ENCODE measurements around the gene DCAKD.
A peak's percentile ranks its signal among the peaks of the same experiment; 100 is the strongest.

Gene DCAKD

DNA sequence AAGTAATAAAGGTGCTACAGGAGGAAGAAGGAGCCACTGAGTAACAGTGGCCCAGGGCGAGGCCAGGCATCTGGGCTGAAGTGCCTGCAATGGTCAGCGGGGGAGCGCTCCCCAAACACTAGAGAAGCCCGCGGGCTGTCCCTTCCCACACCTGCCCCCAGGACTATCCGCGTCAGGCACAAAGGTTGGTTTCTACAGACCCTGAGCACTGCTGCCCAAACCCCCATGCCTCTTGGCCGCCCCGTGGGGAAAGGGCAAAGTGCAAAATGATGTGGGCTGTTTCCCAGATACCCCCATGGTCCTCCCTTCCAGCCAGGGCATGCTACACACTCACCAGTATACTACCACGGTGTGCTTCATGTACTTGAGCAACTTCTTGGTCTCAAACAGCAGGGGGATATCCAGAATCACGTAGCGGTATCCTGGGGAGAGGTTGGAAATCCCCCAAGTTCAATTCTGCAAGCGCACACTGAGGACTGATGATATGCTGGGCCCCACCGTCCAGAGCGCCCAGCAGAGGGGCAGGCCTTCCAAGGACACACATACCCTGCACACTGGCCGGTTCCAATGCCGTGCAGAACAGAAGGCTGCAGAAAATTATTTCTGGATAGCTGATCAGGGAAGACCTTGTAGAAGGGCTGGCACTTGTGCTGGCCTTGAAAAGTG is 21.5 kb downstream of the DCAKD start:
- no peak for DNase-seq

DNA sequence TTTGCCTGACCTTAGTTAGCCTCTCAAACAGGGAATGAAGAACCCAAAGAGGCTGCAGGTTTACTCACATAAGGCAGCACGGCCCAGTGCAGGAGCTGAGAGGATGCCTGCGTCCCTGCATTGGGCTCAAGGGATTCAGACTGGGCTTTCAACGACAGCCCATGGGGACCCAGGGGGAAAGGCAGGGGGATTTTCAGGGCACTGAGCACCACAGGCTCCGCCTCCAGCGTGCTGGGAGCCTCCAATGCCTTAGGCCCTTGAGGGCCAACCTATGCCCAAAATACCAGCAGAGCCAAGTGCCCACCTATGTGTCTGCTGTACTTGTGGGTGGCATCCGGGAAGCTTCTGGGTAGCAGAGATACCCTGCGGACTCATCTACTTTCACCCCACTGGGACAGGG is 22.3 kb downstream of the DCAKD start:
- DNase-seq = no peak

DNA sequence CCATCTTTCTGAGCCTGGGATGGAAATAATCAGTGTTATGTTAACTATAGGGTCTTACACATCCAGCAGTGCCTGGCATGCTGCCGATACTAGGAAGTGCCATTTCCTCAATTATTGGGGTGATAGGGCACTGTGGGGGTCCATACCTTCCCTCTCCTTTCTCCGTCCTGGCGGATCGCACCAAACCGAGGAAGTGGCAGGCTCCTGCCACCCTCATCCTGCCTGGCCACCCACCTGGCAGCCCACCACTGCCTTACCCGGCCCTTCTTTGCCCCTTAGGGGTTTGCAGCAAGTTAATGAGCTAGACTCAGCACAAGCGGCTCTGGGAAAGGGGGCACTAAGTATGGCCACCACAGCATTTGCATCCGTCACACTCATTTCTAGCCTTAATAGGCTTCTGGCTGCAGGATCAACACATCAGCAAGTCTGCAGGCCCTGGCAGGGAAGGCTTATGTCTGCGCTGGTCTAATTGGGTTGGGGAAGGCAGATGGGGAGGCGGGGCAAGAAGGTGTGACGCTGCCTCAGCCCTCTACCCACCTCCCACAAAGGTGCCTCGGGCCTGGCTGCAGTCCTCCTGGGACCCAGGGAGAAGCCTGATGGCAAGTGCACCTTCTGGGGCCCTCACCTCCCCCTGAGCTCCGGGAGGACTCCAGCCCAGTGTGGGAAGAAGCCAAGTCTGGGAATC is 28.6 kb downstream of the DCAKD start:
- no peak for DNase-seq

DNA sequence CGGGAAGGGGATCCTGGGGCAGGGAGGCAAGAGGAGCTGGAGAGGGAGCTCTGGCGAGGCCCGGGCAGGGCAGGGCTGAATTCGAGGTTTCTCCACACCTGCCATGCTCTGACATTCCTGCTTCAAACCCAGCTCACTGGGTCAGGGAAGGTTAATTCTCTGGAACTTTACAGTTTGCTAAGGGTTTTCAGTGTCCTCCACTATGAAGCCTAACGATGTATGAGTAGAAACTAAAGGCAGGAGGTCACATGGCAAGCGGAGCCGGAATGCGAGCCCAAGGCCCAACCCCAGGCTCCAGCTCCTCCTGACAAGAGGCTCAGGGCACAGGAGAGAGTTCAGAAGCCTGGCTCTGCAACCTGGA is 29.2 kb downstream of the DCAKD start:
- no peak for DNase-seq

DNA sequence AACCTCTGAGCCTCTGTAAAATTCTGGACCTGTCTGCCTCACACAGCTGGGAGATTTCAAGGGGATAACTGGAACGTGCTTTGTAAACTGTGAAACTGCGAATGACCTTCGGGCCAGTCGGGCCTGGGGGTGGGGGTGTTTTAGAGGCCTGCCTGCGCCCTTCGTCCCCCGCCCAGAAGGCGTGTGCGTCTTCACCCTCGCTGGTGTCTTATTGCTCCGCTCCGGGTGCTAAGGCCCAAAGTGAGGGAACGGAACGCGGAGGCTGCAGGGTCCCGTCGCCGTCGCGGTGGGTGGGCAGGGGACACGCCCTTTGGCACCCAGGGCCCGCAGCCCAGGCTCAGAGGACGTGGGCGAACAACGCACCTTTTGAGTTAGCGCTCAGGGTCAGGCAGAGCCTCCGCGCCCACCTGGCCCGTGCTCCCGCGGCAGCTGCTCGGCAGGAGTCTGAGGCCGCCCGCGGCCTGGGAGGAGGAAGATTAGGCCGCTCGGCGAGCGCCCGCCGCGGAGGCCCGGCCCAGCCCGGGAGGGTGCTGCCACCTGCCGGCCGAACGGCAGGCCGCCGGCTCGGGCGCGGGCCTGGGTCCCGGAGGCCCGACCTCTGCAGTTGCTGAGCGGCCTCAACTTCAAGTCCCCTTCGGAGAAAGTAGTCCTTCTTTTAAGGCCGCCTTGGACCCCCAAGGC is 29.7 kb downstream of the DCAKD start:
- DNase-seq = peak; percentile 58

DNA sequence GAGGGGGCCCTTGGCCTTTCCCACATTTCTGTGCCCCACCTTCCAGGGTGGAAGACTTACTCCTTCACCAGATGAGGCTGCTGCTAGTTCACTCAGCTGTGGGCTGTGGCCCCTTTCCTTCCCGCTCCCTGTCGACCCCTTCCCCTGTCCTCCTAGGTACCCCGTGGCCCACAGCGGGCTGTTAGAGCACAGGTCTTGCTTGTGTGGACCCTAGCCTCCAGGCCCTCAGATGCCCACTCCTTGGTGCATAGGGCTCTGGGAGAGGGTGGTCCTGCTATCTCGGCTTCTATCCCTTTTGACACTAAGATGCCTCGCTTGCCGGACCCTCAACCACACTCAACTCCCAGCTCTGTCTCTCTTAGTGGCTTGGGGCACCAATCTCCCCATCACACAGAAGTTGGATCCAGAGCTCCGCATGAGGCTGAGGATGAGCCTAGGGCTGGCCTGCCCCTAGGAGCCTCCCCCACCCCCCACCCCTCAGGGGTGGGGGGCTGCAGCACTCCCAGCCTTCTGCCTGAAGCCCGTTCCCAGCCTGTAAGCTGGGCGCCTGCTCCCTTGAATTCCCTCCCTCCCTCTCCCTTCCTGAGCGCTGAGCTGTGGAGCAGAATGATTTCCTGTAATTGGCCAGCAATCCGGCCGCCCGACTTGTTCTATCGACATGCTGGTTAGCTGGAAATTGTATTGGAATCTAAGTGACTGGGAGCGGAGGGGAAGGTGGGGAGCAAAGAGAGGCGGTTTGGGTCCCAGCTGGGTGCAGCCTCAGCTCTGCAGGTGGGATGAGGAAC is 30.9 kb downstream of the DCAKD start:
- peak; percentile 55 for DNase-seq

DNA sequence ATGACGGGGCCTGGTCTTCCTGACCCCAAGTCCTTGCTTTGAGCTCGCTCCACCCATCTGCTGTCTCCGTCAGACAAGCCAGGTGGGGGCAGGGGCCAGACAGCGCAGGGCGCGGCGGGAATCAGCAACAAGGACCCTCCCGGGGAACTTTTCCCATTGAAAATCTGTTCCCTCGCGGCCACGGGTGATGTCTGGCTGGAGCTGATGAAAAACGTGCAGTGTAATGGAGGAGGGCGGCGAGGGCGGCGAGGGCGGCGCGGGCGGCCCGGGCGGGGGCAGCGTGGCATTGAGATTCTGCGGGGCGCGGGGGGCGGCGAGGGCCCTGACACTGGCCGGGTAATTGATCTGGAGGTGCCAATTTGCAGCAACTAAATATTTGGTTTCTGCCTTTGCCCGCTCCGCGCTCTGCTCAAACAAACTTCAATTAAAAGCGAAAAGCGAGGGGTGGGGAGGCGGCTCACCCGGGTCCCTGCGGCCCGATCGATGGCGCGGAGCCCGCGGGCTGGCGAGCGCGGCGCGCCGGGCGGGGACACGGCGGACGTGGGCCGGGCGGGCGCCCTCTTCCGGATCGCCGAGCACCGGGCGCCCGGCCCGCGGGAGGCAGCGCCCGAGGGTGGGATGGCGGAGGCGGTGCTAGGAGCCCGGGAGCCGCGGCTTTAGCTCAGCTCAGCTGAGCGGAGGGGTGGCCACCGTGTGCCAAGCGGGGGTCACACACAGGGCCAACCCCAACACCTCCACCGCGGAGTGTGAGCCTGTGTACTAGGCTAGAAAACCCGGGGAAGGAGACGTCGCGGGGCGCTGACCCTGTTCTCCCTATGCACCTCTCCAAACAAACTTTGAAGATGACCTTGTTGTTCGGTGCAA is 32.4 kb downstream of the DCAKD start:
- peak; percentile 62 for DNase-seq

DNA sequence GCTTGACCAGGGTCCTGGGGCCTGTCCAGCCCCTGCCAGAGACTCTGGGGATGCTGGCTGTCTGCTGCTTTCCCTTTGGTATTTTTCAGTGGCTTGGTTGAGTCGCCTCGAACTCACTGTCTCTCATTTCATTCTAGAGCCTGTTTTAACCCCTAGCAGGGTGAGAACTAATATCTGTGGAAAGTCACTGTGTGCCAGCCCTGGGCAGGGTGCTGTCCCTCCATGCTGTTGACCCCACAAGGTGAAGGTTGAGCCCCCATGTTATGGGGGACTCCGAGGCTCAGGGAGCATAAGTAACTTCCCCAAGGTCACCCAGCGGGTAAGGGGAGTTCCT is 33.0 kb downstream of the DCAKD start:
- no peak for DNase-seq

DNA sequence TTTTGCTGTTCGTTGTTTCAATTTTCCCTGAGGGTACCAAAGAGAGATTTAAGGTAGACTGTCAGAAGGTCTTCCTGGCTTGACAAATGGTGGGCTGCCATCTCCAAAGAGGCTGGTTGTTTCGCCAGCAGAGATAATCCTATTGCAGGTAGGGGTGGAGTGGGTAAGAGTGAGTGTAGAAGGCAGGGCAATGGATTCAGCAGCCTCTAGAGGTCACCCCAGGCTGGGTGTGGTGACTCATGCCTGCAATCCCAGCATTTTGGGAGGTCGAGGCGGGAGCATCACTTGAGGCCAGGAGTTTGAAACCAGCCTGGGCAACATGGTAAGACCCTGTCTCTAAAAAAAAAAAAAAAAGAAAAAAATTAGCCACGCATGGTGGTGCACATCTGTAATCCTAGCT is 34.6 kb downstream of the DCAKD start:
- DNase-seq = no peak

DNA sequence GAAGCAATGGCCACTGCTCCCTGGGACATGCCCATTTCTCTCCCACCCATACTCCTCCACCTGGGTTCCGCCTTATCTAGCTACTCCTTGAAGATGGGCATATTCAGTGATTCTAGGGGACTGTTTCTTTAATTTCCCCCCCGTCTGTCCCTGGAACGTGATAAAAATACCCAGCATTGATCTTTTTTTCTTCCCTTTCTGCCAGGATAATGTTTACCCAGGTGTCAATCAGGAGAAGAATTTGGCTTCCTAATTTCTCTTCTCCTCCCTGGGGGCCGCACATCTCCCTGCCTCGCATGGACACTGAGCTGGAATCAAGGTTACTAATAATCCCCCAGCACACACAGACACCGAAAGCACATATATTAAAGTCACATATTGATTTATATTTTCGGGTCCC is 35.2 kb downstream of the DCAKD start:
- DNase-seq = no peak

DNA sequence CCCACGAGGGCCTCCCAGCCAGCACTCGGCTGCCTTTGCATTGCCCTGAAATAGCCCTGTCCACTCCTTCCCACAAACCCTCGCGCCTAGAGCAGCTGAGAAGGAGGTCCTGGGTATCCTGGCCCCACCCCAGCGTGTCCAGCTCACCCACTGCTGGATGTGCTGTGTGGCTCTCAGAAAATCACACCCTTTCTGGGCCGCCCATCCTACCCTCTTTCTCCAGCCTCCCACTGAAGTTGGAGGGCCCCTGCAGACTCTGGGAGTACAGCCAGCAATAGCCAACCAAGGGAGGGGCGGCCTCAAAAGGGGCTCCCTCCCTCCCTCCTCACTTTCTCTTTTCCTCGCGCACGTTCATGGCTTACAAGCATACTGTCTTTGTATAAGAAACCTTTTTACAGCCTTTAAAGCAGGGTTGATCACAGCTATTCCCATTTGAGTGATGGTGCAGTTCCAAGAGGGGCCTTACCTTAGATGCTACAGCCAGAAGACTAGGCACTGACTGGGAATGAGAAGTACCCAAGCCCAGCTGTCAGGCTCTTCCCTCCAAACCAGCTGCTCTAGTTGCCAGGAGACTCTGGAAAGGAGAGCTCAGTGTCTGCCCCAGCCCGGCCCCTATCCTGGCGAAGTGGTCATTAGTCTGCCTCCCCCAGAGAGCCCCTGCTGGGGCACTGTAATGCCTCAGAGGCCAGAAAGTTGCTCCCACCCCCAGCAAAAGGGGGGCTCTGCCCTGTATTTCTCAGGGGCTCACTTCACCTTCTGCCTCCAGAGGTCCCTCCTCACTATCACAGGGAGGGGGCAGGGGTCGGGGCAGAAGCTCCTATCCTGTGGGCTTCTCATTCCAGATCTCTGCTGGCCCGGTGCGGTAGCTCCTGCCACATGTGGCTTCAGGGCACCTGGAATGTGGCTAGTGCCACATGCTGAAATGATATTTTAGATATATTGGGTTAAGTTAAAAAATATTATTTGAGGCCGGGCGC is 38.1 kb downstream of the DCAKD start:
- no peak for DNase-seq

DNA sequence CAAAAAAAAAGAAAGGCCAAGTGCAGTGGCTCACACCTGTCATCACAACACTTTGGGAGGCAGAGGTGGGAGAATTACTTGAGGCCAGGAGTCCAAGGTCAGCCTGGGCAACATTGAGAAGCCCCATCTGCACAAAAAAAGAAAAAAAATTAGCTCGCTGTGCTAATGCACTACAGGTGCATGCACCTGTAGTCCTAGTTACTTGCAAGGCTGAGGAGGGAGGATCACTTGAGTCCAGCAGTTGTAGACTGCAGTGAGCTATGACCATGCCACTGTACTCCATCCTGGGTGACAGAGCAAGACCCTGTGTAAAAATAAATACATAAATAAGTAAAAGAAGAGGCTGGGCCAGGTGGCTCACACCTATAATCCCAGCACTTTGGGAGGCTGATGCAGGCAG is 39.7 kb downstream of the DCAKD start:
- no peak for DNase-seq

DNA sequence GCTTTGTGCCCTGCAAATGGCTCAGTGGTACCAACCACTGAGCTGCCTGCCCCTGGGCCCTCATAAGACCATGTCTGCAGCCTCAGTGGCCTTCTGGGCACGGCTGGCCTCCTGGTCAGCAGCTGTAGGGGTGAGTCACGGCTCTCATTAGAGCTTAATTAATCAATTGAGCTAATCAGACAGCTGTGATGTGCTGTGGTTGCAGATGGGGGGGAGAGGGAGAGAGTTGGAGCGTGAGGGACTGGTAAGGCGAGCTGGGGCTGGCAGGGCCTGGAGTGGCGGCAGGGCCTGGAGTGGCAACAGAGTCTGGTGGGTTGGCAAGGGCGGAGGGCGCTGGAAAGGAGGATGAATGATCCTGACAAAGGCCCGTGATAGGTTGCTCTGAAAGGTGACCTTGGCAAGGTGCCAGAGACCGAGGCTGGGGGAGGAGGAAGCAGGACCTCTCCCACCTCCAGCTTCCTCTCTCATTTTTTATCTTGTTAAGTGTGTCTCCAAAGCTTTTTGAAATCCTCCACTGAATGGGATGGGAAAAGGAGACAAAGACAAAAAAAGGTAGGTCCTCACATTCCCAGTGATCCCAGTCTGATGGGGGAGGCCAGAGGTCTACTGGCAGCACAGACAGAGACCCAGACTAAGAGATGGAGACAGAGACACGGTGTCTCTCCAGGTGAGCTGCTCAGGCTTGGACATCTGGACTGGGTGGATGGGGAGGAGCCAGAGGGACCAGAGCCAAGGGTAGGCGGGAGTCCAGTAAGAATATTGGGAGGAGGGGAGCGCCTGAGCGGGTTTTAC is 41.6 kb downstream of the DCAKD start:
- no peak for DNase-seq

DNA sequence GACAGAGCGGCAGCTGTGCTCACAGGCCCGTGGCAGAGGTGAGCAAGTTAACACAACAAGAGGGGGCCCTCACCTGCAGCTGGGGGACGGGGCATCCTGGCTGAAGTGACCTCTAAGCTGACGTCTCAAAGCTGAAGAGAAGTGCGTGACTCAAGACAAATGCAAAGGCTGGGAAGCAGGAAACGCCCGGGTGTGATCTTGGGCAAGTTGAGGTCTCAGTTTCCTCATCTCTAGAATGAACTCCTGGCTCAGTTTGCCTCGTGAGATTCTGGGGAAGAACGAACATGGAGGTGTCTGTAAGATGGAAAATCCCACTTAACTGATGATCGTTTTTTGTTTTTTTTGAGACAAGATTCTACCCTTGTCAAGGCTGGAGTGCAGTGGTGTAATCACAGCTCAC is 43.2 kb downstream of the DCAKD start:
- DNase-seq = no peak

DNA sequence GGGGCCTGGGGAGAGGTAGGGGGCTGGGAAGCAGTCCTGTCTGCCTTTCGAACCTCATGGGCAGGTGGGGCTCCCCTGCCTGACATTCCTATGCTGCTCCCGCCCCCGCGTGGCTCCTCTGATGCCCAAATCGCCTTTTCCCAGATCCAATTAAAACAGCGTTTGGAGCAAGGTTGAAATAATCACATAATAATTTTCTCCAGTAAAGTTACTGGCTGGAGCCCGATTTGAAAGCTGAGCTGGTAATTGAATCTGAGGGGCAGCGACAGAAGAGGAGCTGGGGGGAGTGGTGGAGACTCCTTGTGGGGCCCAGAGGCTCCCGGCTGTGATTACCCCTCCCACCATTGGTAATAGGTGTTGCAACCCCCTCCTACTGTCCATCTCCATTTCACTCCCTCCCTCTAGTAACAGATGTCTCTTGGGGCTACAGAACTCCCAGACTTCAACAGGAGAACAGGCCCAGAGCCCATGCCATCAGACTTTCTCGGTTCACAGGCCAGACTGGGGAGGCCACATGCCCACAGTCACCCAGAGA is 44.4 kb downstream of the DCAKD start:
- DNase-seq = no peak

DNA sequence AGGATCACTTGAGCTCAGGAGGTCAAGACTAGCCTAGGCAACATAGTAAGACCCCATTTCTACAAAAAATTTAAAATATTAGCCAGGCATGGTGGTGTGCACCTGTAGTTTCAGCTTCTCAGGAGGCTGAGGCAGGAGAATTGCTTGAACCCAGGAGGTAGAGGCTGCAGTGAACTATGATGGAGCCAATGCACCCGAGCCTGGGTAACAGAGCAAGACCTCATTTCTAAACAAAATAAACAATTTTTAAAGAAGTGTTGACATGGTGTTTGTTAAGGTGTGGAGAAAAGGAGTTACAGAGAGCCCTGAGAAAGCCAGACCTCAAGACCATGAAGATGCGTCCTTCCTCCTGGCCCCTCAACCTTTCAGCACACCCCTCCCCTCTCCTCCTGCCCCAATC is 45.7 kb downstream of the DCAKD start:
- no peak for DNase-seq

DNA sequence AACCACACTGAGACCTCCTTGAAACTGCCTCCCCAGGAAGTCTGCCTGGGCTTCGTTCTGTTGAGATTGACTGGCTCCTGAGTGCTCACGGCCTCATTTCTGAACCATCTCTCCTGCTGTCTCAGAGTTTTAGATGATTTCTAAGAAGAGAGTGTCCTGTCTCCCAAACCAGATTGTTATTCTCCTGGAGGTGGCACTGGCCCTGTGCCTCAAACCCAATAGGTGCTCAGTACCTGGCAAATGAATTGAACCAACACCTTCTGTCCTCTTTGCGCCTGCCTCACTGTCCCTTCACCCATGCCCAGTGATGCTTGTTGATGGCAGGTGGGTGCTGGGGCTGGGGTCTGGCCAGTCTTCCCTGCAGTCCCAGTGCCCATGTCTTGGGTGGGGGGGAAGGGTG is 47.0 kb downstream of the DCAKD start:
- DNase-seq = no peak

DNA sequence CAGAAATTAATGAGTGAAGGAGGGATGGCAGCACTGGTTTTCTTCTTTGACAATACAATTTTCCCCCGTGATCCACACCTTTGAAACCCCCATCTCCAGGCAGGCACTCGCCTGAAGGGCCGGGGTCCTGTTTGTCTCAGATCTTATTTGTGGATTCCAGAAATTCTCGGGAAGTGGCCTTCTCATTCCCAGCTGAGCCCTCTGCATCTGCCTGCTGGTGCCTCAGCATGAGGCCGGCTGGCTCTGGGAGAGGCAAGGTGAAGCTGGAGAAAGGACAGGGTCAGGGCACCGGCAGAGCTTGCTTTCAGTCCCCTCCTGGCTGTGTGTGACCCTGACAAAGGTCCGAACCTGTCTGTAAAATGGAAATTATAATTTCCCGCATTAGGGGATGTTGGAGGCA is 47.6 kb downstream of the DCAKD start:
- no peak for DNase-seq

DNA sequence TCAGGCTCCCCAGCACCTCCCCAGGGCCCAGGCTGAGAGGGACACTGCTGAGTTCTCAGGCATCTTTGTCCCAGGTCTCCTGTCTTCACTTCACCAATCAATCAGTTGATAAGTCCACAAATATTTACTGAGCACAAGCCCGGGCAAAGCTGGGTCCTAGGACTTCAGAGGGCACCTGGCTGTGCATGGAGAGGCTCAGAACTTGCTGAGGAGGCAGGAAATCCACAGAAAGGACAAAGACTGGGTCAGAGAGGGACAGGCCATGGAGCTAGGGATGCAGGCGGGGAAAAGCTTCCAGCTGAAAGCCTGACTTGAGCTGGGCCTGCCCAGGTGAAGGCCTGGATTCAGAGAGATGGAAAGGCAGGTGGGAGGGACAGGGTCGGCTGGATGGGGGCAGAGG is 50.1 kb downstream of the DCAKD start:
- DNase-seq = no peak

DNA sequence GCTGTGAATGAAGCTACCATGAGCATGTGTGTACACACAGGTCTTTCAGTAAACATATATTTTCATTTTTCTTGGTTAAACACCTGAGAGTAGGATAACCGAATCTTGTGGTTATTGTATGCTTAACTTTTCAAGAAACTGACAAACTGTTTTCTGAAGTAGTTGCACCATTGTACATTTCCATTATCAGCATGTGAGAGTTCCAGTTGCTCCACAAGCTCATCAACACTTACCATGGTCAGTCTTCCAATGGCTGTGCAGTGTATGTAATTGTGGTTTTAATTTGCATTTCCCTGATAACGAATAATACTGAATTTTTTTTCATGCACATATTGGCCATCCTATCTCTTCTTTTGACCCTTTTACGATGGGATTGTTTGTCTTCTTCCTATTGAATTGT is 52.0 kb downstream of the DCAKD start:
- DNase-seq = no peak
